ENCODE results near the gene PGLYRP1.
A peak's percentile ranks its signal among the peaks of the same experiment; 100 is the strongest.

Gene PGLYRP1

GRCh38 chr19:46022431-46023310 is at the start of gene PGLYRP1:
Gene PGLYRP1, minus strand, starts transcription at chr19:46023053. Its CDS starts 32 bp downstream, at chr19:46023021.
- no peak for DNase-seq (ENCODE audit: low read depth)

- peak; percentile 95 for DNase-seq (ENCODE audit: low read depth)
Observed at GRCh38 chr19:46069806-46070341, 47.0 kb upstream of the PGLYRP1 start.

- peak; percentile 94 for DNase-seq (ENCODE audit: low read depth)
Observed at GRCh38 chr19:46068345-46069258, 45.7 kb upstream of the PGLYRP1 start.

- DNase-seq (ENCODE audit: low read depth), result no peak
Observed at GRCh38 chr19:46067691-46068090, 44.8 kb upstream of the PGLYRP1 start.

- no peak for DNase-seq (ENCODE audit: low read depth)
Observed at GRCh38 chr19:46066471-46066870, 43.6 kb upstream of the PGLYRP1 start.

- peak; percentile 78 for DNase-seq (ENCODE audit: low read depth)
Observed at GRCh38 chr19:46065486-46066071, 42.7 kb upstream of the PGLYRP1 start.

- no peak for DNase-seq (ENCODE audit: low read depth)
Observed at GRCh38 chr19:46063201-46063600, 40.3 kb upstream of the PGLYRP1 start.

GRCh38 chr19:46060012-46060411 is 37.2 kb upstream of the PGLYRP1 start:
- DNase-seq (ENCODE audit: low read depth), result no peak

GRCh38 chr19:46058778-46059177 is 35.9 kb upstream of the PGLYRP1 start:
- no peak for DNase-seq (ENCODE audit: low read depth)

- peak; percentile 21 for DNase-seq (ENCODE audit: low read depth)
Observed at GRCh38 chr19:46056536-46056935, 33.7 kb upstream of the PGLYRP1 start.

GRCh38 chr19:46052896-46053295 is 30.0 kb upstream of the PGLYRP1 start:
- DNase-seq (ENCODE audit: low read depth), result no peak

- no peak for DNase-seq (ENCODE audit: low read depth)
Observed at GRCh38 chr19:46049597-46049996, 26.7 kb upstream of the PGLYRP1 start.

GRCh38 chr19:46043519-46043918 is 20.7 kb upstream of the PGLYRP1 start:
- no peak for DNase-seq (ENCODE audit: low read depth)

- DNase-seq (ENCODE audit: low read depth), result no peak
Observed at GRCh38 chr19:46042252-46042883, 19.5 kb upstream of the PGLYRP1 start.

GRCh38 chr19:46040952-46041500 is 18.2 kb upstream of the PGLYRP1 start, which contains the start of gene IGFL4:
Gene IGFL4, minus strand, starts transcription at chr19:46041002. Its CDS starts 40 bp downstream, at chr19:46040962.
- DNase-seq (ENCODE audit: low read depth), result peak; percentile 67

- no peak for DNase-seq (ENCODE audit: low read depth)
Observed at GRCh38 chr19:46040125-46040524, 17.3 kb upstream of the PGLYRP1 start.

GRCh38 chr19:46036744-46037128 is 13.9 kb upstream of the PGLYRP1 start:
- DNase-seq (ENCODE audit: low read depth), result no peak

GRCh38 chr19:46035986-46036743 is 13.3 kb upstream of the PGLYRP1 start:
- no peak for DNase-seq (ENCODE audit: low read depth)

GRCh38 chr19:46035546-46035945 is 12.7 kb upstream of the PGLYRP1 start:
- DNase-seq (ENCODE audit: low read depth), result no peak

- no peak for DNase-seq (ENCODE audit: low read depth)
Observed at GRCh38 chr19:46033401-46033800, 10.5 kb upstream of the PGLYRP1 start.
